ENCODE results near the gene ENG.

- TF ChIP-seq CTCF (IDR thresholded peaks at IDR 0.05; ENCODE audit: borderline replicate concordance, extremely low read depth, low read length, poor library complexity, severe bottlenecking), result no peak
- TF ChIP-seq EZH2 (IDR thresholded peaks at IDR 0.05; ENCODE audit: borderline replicate concordance, low read depth, low read length, severe bottlenecking), result no peak
These were observed 57.5 kb downstream of the ENG start for GRCh38 chr9:127796852-127797370.

All from DND-41 (cell line).